Esophagus squamous epithelium (tissue), 5 donors: ENCODE data around the gene ANKRD34C. TPM values are rescaled to one million over a fixed set of nuclear protein-coding genes. Genes with fewer than 3 reads are reported as not detected.

Experiments used
- DNase-seq: peaks from one replicate; lab custom pipeline; 2025; lab: John Stamatoyannopoulos, UW
- H3K27ac ChIP-seq, 4 donors: fragments of 200-600 bp; sonication (generic); one replicate each; pipeline ENCODE4 v1.5.1; 2016 to 2019; ENCODE audit warnings: mild to moderate bottlenecking in 1 of 4
- H3K27me3 ChIP-seq, 4 donors: fragments of 200-600 bp; sonication (generic); 1 replicate in 3 of 4; 2 replicates in 1 of 4; pipeline versions ENCODE4 v1.5.1 to v1.6.0; 2017 to 2021; ENCODE audit warnings: antibody characterized with exemption in 1 of 4
- H3K36me3 ChIP-seq, 3 donors: fragments of 200-600 bp; sonication (generic); one replicate each; pipeline ENCODE4 v1.5.1; 2016 to 2019
- H3K4me1 ChIP-seq, 3 donors: fragments of 200-600 bp; sonication (generic); one replicate each; pipeline ENCODE4 v1.5.1; 2017 to 2019
- H3K4me3 ChIP-seq, 4 donors: fragments of 200-600 bp; sonication (generic); 1 replicate in 3 of 4; 2 replicates in 1 of 4; pipeline ENCODE4 v1.5.1; 2016 to 2019; ENCODE audit warnings: mild to moderate bottlenecking in 2 of 4, moderate library complexity in 1 of 4
- H3K9me3 ChIP-seq, 3 donors: fragments of 200-600 bp; sonication (generic); one replicate each; pipeline ENCODE4 v1.5.1; 2016 to 2019
- POLR2A ChIP-seq, 4 donors: fragments of 450-650 bp; IDR thresholded peaks; one replicate each; pipeline ENCODE4 v1.6.1; 2017; ENCODE audit warnings: antibody characterized with exemption in 4 of 4, mild to moderate bottlenecking in 4 of 4, moderate library complexity in 3 of 4
- WGBS, 2 donors: methylation state at CpG; one replicate each; pipeline ENCODE4 v1.1.5; 2018; 5-methylcytosine and 5-hydroxymethylcytosine counted together
- intact Hi-C: fragments of 100-400 bp; cut with DNase I; formaldehyde crosslinking; loops from one replicate; pipeline ENCODE4 v1.15.0; 2022
- total RNA-seq, 4 donors: library from RNA; depleted of rRNA; stranded (reverse); fragments of >200 nt; gene quantifications; one replicate each; pipeline ENCODE4 v1.1.0, GENCODE V29; 2016
- TF ChIP-seq, protein P1 (sequence below), 6 experiments: fragments of 450-650 bp in 4 of 6; fragments of 200-600 bp in 2 of 6; sonication (generic) in 2 of 6; IDR thresholded peaks; one replicate each; pipeline ENCODE4 v1.5.1; 2016 to 2019; ENCODE audit warnings: antibody characterized with exemption in 6 of 6, mild to moderate bottlenecking in 4 of 6, moderate library complexity in 4 of 6
- donor health status: DM: yes; HTN: yes; CAD: no.

The ANKRD34C gene
- total RNA-seq, 4 donors from 2014 or later, result not detected

DNA sequence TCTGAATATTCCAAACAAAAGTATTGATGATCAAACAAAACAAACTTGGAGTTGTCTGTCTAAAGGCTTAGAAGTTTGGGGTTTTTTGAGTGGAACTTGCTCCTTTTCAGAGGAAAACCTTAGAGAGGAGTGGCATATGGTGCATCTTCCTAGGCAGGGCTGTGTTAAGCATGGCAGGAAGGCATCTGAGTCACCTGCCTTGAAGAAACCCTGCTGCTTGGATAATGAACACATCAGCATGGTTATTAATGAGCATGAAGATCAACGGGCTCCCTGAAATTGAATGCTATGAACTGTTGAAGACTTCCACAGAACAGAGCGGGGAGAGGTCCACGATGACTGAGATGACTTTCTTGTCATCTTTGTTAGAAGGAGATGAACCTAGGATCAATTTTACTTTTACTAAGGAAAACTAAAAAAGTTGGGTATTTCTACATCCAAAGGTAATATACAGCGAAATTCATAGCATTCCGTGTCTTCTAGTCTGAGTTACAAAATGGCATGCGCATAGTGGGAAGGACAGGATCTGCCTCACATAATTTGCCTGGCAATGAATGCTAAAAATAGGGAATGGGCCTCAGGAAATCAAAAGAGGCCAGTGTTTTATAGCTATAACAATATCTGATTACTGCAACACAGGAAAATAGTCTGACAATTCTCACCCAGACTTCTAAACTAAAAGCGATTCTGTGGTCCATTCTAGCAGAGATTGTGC lies 16.8 kb downstream of the ANKRD34C start:
- H3K4me3 ChIP-seq, result no peak overlapping the region
- H3K4me1 ChIP-seq, result no peaks in the 10 kb centered on the region
- H3K27me3 ChIP-seq, result peaks cover 0 to 37% (median 0%) of the 10 kb centered on the region in 4 donors
- intact Hi-C loops, result no loop called here
- no peak for TF ChIP-seq POLR2A (IDR thresholded peaks at IDR 0.05)
- TF ChIP-seq, protein P1, sequence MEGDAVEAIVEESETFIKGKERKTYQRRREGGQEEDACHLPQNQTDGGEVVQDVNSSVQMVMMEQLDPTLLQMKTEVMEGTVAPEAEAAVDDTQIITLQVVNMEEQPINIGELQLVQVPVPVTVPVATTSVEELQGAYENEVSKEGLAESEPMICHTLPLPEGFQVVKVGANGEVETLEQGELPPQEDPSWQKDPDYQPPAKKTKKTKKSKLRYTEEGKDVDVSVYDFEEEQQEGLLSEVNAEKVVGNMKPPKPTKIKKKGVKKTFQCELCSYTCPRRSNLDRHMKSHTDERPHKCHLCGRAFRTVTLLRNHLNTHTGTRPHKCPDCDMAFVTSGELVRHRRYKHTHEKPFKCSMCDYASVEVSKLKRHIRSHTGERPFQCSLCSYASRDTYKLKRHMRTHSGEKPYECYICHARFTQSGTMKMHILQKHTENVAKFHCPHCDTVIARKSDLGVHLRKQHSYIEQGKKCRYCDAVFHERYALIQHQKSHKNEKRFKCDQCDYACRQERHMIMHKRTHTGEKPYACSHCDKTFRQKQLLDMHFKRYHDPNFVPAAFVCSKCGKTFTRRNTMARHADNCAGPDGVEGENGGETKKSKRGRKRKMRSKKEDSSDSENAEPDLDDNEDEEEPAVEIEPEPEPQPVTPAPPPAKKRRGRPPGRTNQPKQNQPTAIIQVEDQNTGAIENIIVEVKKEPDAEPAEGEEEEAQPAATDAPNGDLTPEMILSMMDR (IDR thresholded peaks at IDR 0.05), result no peak
- DNase-seq, result no peak
- H3K36me3 ChIP-seq, result no peaks in the 10 kb centered on the region
- H3K27ac ChIP-seq, result no peak overlapping the region
- H3K9me3 ChIP-seq, result no peaks in the 10 kb centered on the region
- 76 to 82% methylated on average over 7 of the region's 7 CpGs for WGBS, 2 donors

DNA sequence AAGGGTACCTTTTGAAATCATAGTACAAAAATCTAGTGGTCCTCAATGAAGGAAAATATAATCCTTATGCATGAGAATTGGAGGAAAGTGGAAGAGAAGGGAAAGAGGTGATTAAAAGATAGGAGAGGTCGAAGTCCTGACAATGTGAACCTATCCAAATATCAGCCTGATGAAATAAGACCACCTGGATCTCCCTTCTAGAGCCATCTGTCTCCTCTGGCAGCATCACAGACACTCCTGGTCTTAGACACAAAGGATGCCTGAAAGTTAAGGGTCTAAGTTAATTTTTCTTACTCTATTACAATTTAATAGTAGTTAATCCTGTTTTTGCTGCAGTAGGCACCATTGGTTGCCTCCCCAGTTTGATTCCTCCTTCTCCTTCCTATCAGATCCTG lies 17.3 kb downstream of the ANKRD34C start:
- TF ChIP-seq POLR2A (IDR thresholded peaks at IDR 0.05), result no peak
- TF ChIP-seq, protein P1 (IDR thresholded peaks at IDR 0.05), result no peak
- no peaks in the 10 kb centered on the region for H3K9me3 ChIP-seq
- WGBS, 2 donors, result 39 to 48% methylated on average over 1 of the region's 1 CpG
- peaks cover 0 to 39% (median 0%) of the 10 kb centered on the region in 4 donors for H3K27me3 ChIP-seq
- no peaks in the 10 kb centered on the region for H3K4me1 ChIP-seq
- no peak for DNase-seq
- intact Hi-C loops, result no loop called here
- H3K36me3 ChIP-seq, result no peaks in the 10 kb centered on the region
- H3K4me3 ChIP-seq, result no peak overlapping the region
- no peak overlapping the region for H3K27ac ChIP-seq

DNA sequence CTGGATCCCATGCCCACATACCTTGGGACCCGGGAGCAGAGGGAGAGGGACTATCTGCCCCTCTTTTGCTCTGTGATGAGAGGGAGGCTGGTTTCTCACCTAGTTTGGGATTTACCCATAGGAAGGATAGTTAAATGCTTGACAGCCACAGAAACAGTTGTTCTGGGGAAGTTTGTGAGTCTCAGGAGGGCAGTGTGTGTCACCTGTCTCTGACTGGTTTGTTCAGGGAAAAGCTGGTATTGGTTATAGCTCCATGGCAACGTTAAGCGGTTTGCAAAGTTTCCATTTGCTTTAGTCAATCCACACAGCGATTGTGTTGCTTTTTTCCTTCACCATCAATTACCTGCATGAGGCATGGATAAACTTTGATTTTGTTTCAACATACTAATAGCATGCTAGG lies 24.7 kb downstream of the ANKRD34C start:
- intact Hi-C loops, result no loop called here
- H3K4me3 ChIP-seq, result no peak overlapping the region
- no peaks in the 10 kb centered on the region for H3K36me3 ChIP-seq
- H3K27me3 ChIP-seq, result peaks cover 0 to 48% (median 0%) of the 10 kb centered on the region in 4 donors
- no peak for DNase-seq
- H3K4me1 ChIP-seq, result peaks cover 2 to 20% (median 7%) of the 10 kb centered on the region in 3 donors
- H3K9me3 ChIP-seq, result no peaks in the 10 kb centered on the region
- 34 to 59% methylated on average over 3 of the region's 4 CpGs for WGBS, 2 donors
- TF ChIP-seq POLR2A (IDR thresholded peaks at IDR 0.05), result no peak
- TF ChIP-seq, protein P1 (IDR thresholded peaks at IDR 0.05), result no peak
- no peak overlapping the region for H3K27ac ChIP-seq

DNA sequence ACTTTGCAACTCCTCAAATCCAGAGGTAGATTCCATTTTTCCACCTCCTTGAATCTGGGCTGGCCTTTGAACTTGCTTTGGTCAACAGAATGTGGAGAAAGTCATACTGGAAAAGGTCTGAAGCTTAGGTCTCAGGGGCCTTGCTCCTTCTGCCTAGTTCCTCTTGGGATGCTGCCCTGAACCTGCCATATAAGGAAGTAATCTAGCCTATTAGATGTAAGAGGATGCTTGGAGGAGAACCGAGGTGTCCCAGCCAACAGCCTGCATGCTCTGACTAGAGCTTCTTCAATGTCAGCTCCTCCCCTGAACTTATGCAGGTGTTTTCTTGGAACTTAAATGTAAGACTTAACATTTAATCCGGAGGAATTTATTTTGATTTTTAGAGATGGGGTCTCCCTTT lies 26.4 kb downstream of the ANKRD34C start:
- no peaks in the 10 kb centered on the region for H3K9me3 ChIP-seq
- 17% methylated on average over 2 of the region's 2 CpGs for WGBS, 2 donors
- no peak for TF ChIP-seq POLR2A (IDR thresholded peaks at IDR 0.05)
- TF ChIP-seq, protein P1 (IDR thresholded peaks at IDR 0.05), result no peak
- H3K4me1 ChIP-seq, result peaks cover 7 to 37% (median 15%) of the 10 kb centered on the region in 3 donors
- H3K27me3 ChIP-seq, result peaks cover 0 to 45% (median 0%) of the 10 kb centered on the region in 4 donors
- H3K36me3 ChIP-seq, result peaks cover 0 to 11% (median 0%) of the 10 kb centered on the region in 3 donors
- intact Hi-C loops, result no loop called here
- no peak overlapping the region for H3K27ac ChIP-seq
- H3K4me3 ChIP-seq, result no peak overlapping the region
- no peak for DNase-seq

DNA sequence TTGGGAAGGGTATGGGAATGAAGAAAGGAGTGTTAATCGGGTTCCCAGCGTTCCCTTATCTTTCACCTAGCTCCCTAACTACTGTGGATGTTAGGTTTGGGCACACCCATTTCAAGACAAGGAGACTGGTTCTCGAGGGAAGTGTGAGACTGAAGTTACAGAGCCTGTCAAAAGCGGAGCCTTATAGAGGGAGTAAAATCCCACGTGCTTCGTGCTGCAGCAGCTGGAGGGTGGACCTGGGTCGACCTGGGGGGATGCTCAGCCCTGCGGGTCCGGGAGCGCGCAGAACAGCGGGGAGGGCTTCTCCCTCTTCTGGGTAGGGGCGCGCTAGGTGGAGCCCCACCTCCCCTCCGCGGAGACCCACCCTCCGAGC lies 28.1 kb downstream of the ANKRD34C start:
- H3K4me1 ChIP-seq, result peaks cover 7 to 54% (median 26%) of the 10 kb centered on the region in 3 donors
- intact Hi-C loops, result no loop called here
- H3K9me3 ChIP-seq, result no peaks in the 10 kb centered on the region
- peak overlapping the region in 3 of 4 donors; percentile 76 to 82 (median 81) for H3K27ac ChIP-seq
- peak overlapping the region; percentile 61 to 96 (median 85) for H3K4me3 ChIP-seq
- WGBS, 2 donors, result 0 to 2% methylated on average over 3 to 5 of the region's 17 CpGs
- TF ChIP-seq, protein P1 (IDR thresholded peaks at IDR 0.05), result no peak
- TF ChIP-seq POLR2A (IDR thresholded peaks at IDR 0.05), result no peak
- H3K36me3 ChIP-seq, result peaks cover 0 to 28% (median 0%) of the 10 kb centered on the region in 3 donors
- no peak for DNase-seq
- peaks cover 0 to 28% (median 0%) of the 10 kb centered on the region in 4 donors for H3K27me3 ChIP-seq
